ENCODE data around the gene CYB561D2. TPM values are rescaled to one million over a fixed set of nuclear protein-coding genes. Genes with fewer than 3 reads are reported as not detected.

Gene CYB561D2
- total and polyA plus RNA-seq, 2 of the 13 experiments (the other 11 are each of a cell fraction or from before 2014, with no cell fraction given), result 11.1 to 17.2 TPM

- TF ChIP-seq CREB3 (CRISPR knock-in tag; IDR thresholded peaks at IDR 0.05) (peak; percentile 34; the same call in 1 of the 2 replicates), ATF3 (CRISPR knock-in tag; IDR thresholded peaks at IDR 0.05) (0 out of 2 replicates have a peak, but pooled peaks have one; percentile 21), PPARG (CRISPR knock-in tag; conservative IDR thresholded peaks at IDR 0.05) (no peak), ZNF652 (CRISPR knock-in tag; IDR thresholded peaks at IDR 0.05; ENCODE audit: borderline replicate concordance, low read depth) (0 out of 2 replicates have a peak, but pooled peaks have one; percentile 10), LRRFIP1 (CRISPR knock-in tag; conservative IDR thresholded peaks at IDR 0.05) (no peak), ZKSCAN5 (CRISPR knock-in tag; IDR thresholded peaks at IDR 0.05) (no peak), ZNF746 (CRISPR knock-in tag; IDR thresholded peaks at IDR 0.05) (peak; percentile 22; the same call in 1 of the 2 replicates), ZNF572 (CRISPR knock-in tag; IDR thresholded peaks at IDR 0.05) (no peak), ZBTB39 (CRISPR knock-in tag; IDR thresholded peaks at IDR 0.05) (no peak; the same call in 1 of the 2 replicates), JUN (CRISPR knock-in tag; IDR thresholded peaks at IDR 0.05) (peak; percentile 31; the same call in 1 of the 2 replicates), ZNF232 (CRISPR knock-in tag; IDR thresholded peaks at IDR 0.05; ENCODE audit: borderline replicate concordance) (no peak; the same call in 1 of the 2 replicates), SSRP1 (CRISPR knock-in tag; IDR thresholded peaks at IDR 0.05) (no peak), ZNF850 (CRISPR knock-in tag; conservative IDR thresholded peaks at IDR 0.05) (no peak), HNF4G (IDR thresholded peaks at IDR 0.05; ENCODE audit: borderline replicate concordance, low read depth, low read length) (no peak), HNF4G (CRISPR knock-in tag; IDR thresholded peaks at IDR 0.05; ENCODE audit: borderline replicate concordance, low read depth) (no peak), ZNF609 (CRISPR knock-in tag; IDR thresholded peaks at IDR 0.05; ENCODE audit: borderline replicate concordance) (no peak)
These were observed 8.5 kb downstream of the CYB561D2 start, which contains the start of gene TMEM115 (continued) for GRCh38 chr3:50358911-50359759.
